NCI-H187 treated with DMSO at 0.1 percent for 48 hours (cell line): ENCODE results near the gene CECR2.
"Not testable (repeated sequence)": the region's sequence is repeated elsewhere in the genome, so short reads cannot be mapped to it uniquely, and the experiment has no call there.

Source experiments
- DNase-seq: peaks from one replicate; lab custom pipeline; 2025; lab: John Stamatoyannopoulos, UW

Gene CECR2

GRCh38 chr22:17513612-17514011, 144.4 kb downstream of the CECR2 start:
- DNase-seq, result no peak

GRCh38 chr22:17514084-17514483, 144.8 kb downstream of the CECR2 start:
- DNase-seq, result no peak

- no peak for DNase-seq
Observed at GRCh38 chr22:17518406-17518805, 149.1 kb downstream of the CECR2 start.

- not testable (repeated sequence) for DNase-seq
Observed at GRCh38 chr22:17521971-17522370, 152.7 kb downstream of the CECR2 start.

GRCh38 chr22:17523925-17524324, 154.7 kb downstream of the CECR2 start:
- no peak for DNase-seq

- no peak for DNase-seq
Observed at GRCh38 chr22:17536269-17536668, 167.0 kb downstream of the CECR2 start.

- DNase-seq, result no peak
Observed at GRCh38 chr22:17537155-17537554, 167.9 kb downstream of the CECR2 start.

GRCh38 chr22:17540481-17540880, 171.2 kb downstream of the CECR2 start:
- DNase-seq, result no peak

- no peak for DNase-seq
Observed at GRCh38 chr22:17541476-17541875, 172.2 kb downstream of the CECR2 start.

GRCh38 chr22:17542452-17542851, 173.2 kb downstream of the CECR2 start:
- DNase-seq, result no peak

- no peak for DNase-seq
Observed at GRCh38 chr22:17548010-17548755, 178.9 kb downstream of the CECR2 start.

GRCh38 chr22:17548756-17549035, 179.4 kb downstream of the CECR2 start:
- no peak for DNase-seq

- no peak for DNase-seq
Observed at GRCh38 chr22:17549183-17549582, 179.9 kb downstream of the CECR2 start.

- DNase-seq, result no peak
Observed at GRCh38 chr22:17549655-17550054, 180.4 kb downstream of the CECR2 start.

GRCh38 chr22:17552737-17553136, 183.5 kb downstream of the CECR2 start:
- DNase-seq, result no peak

GRCh38 chr22:17554814-17555213, 185.6 kb downstream of the CECR2 start:
- DNase-seq, result no peak

- DNase-seq, result no peak
Observed at GRCh38 chr22:17559188-17559587, 189.9 kb downstream of the CECR2 start.

- DNase-seq, result no peak
Observed at GRCh38 chr22:17562906-17563870, 193.9 kb downstream of the CECR2 start, which contains the start of gene SLC25A18. SLC25A18 (plus strand) TSS chr22:17563498; CDS start chr22:17579945, 16,447 bp downstream.

- no peak for DNase-seq
Observed at GRCh38 chr22:17563936-17564391, 194.7 kb downstream of the CECR2 start.

- DNase-seq, result not testable (repeated sequence)
Observed at GRCh38 chr22:17566016-17566687, 196.9 kb downstream of the CECR2 start.

- DNase-seq, result no peak
Observed at GRCh38 chr22:17566776-17567175, 197.5 kb downstream of the CECR2 start.

- DNase-seq, result no peak
Observed at GRCh38 chr22:17569971-17570511, 200.8 kb downstream of the CECR2 start.
